Measurements from ENCODE around the gene ADAMTS3. TPM values are rescaled to one million over a fixed set of nuclear protein-coding genes. Genes with fewer than 3 reads are reported as not detected.

ADAMTS3 gene
- total and polyA plus RNA-seq, 2 donors (not counting 3 experiments of a cell fraction or from before 2014, with no cell fraction given) = 0.37 to 1.3 TPM

GRCh38 chr4:72564184-72564583 lies 4.8 kb downstream of the ADAMTS3 start:
- H3K79me2 ChIP-seq (ENCODE audit: control insufficient read depth, insufficient read depth, low read length) = no peaks in the 10 kb centered on the region
- POLR2A ChIA-PET = no interaction called here
- no peaks in the 10 kb centered on the region for H3K9me3 ChIP-seq (replicated peaks; ENCODE audit: control insufficient read depth, insufficient read depth, low read length)
- no peak overlapping the region for H3K9ac ChIP-seq (replicated peaks; ENCODE audit: extremely low read depth, insufficient read depth, low read length)
- H3K9me1 ChIP-seq (replicated peaks; ENCODE audit: control insufficient read depth, extremely low read depth, insufficient read depth, low read length) = no peaks in the 10 kb centered on the region
- peaks cover 15% of the 10 kb centered on the region for H3K4me1 ChIP-seq (ENCODE audit: control insufficient read depth, extremely low read depth, insufficient read depth, low read length)
- DNase-seq (ENCODE audit: low read depth, low spot score) = no peak
- CTCF ChIA-PET = no interaction called here
- H4K20me1 ChIP-seq (replicated peaks; ENCODE audit: control insufficient read depth, extremely low read depth, insufficient read depth, low read length) = no peaks in the 10 kb centered on the region
- H3K4me2 ChIP-seq (ENCODE audit: insufficient read depth, low read length) = no peak overlapping the region
- no peaks in the 10 kb centered on the region for H3K27me3 ChIP-seq (ENCODE audit: control insufficient read depth in 2 of 2, insufficient read depth in 2 of 2, low read length in 2 of 2)
- no peak overlapping the region for H3K4me3 ChIP-seq (replicated peaks in 1 of 3; ENCODE audit: insufficient read depth in 1 of 3, low read depth in 1 of 3, low read length in 3 of 3)
- intact Hi-C loops (cut with micrococcal nuclease) (loop anchor here (10.0 kb wide), 2 partner anchors 239 to 411 kb away; no protein-coding TSS in a partner anchor), dilution Hi-C loops (cut with MboI; ENCODE audit: extremely low pct_ligation_motif_present, low sequenced_read_pairs) (no loop called here)
- no peak overlapping the region for H3K27ac ChIP-seq (ENCODE audit: insufficient read depth, low read depth, low read length)
- H3K36me3 ChIP-seq (ENCODE audit: control insufficient read depth in 2 of 2, extremely low read depth in 1 of 2, insufficient read depth in 2 of 2, low read length in 2 of 2) = no peaks in the 10 kb centered on the region
- TF ChIP-seq MYC (IDR thresholded peaks at IDR 0.05; ENCODE audit: low read depth, low read length) = no peak
- no TSS peak for BruUV-seq (replicated peaks)
- FAIRE-seq = no peak
- H2AFZ ChIP-seq (ENCODE audit: low read depth, low read length) = no peak overlapping the region

GRCh38 chr4:72558655-72559054 lies 10.4 kb downstream of the ADAMTS3 start:
- no peaks in the 10 kb centered on the region for H3K79me2 ChIP-seq (ENCODE audit: control insufficient read depth, insufficient read depth, low read length)
- ChIA-PET CTCF (interaction anchor here (1.5 kb wide), 1 partner anchor 9 kb away, joined by 5 read pairs; no protein-coding TSS in a partner anchor), POLR2A (no interaction called here)
- TF ChIP-seq CTCF (IDR thresholded peaks at IDR 0.05; ENCODE audit: extremely low read depth in 1 of 2, insufficient read depth in 1 of 2, low read depth in 1 of 2, low read length in 2 of 2) = no peak
- no peak for TF ChIP-seq JUN (IDR thresholded peaks at IDR 0.05; ENCODE audit: borderline replicate concordance, insufficient read depth, insufficient read length, low read depth)
- no peak for TF ChIP-seq GATA2 (IDR thresholded peaks at IDR 0.05; ENCODE audit: insufficient read depth, insufficient read length, low read depth, low read length)
- TF ChIP-seq MYC (IDR thresholded peaks at IDR 0.05; ENCODE audit: low read depth, low read length) = no peak
- TF ChIP-seq POLR2AphosphoS5 (IDR thresholded peaks at IDR 0.05; ENCODE audit: insufficient read depth, low read depth, low read length) = no peak
- no peak for TF ChIP-seq EZH2 (IDR thresholded peaks at IDR 0.05; ENCODE audit: borderline replicate concordance, low read depth, low read length, severe bottlenecking)
- no peak for TF ChIP-seq FOS (IDR thresholded peaks at IDR 0.05; ENCODE audit: borderline replicate concordance, insufficient read depth, low read length)
- no peak for TF ChIP-seq MAX (IDR thresholded peaks at IDR 0.05; ENCODE audit: insufficient read depth, insufficient read length)
- no peak for TF ChIP-seq POLR2A (IDR thresholded peaks at IDR 0.05; ENCODE audit: low read depth, low read length)
- H3K9me1 ChIP-seq (replicated peaks; ENCODE audit: control insufficient read depth, extremely low read depth, insufficient read depth, low read length) = no peaks in the 10 kb centered on the region
- no peaks in the 10 kb centered on the region for H4K20me1 ChIP-seq (replicated peaks; ENCODE audit: control insufficient read depth, extremely low read depth, insufficient read depth, low read length)
- DNase-seq (ENCODE audit: low read depth, low spot score) = no peak
- no peak overlapping the region for H3K9ac ChIP-seq (replicated peaks; ENCODE audit: extremely low read depth, insufficient read depth, low read length)
- H3K36me3 ChIP-seq (ENCODE audit: control insufficient read depth in 2 of 2, extremely low read depth in 1 of 2, insufficient read depth in 2 of 2, low read length in 2 of 2) = no peaks in the 10 kb centered on the region
- FAIRE-seq = no peak
- no peak overlapping the region for H3K27ac ChIP-seq (ENCODE audit: insufficient read depth, low read depth, low read length)
- intact Hi-C loops (cut with micrococcal nuclease) = no loop called here
- no TSS peak for BruUV-seq (replicated peaks)
- no peak overlapping the region for H2AFZ ChIP-seq (ENCODE audit: low read depth, low read length)
- no peak overlapping the region for H3K4me2 ChIP-seq (ENCODE audit: insufficient read depth, low read length)
- H3K4me3 ChIP-seq (replicated peaks in 1 of 3; ENCODE audit: insufficient read depth in 1 of 3, low read depth in 1 of 3, low read length in 3 of 3) = no peak overlapping the region
- no peaks in the 10 kb centered on the region for H3K4me1 ChIP-seq (ENCODE audit: control insufficient read depth, extremely low read depth, insufficient read depth, low read length)
- H3K9me3 ChIP-seq (replicated peaks; ENCODE audit: control insufficient read depth, insufficient read depth, low read length) = no peaks in the 10 kb centered on the region
- H3K27me3 ChIP-seq (ENCODE audit: control insufficient read depth in 2 of 2, insufficient read depth in 2 of 2, low read length in 2 of 2) = no peaks in the 10 kb centered on the region
- dilution Hi-C loops (cut with MboI; ENCODE audit: extremely low pct_ligation_motif_present, low sequenced_read_pairs) = no loop called here
